HL-60 (cell line): Measurements from ENCODE around the gene DCPS.

Experiments
- DNase-seq, 2 experiments: peaks; one replicate each; pipeline ENCODE4 v3.0.0-alpha.2; 2010 to 2020; ENCODE audit warnings: low read depth in 1 of 2, low spot score in 1 of 2
- H3K27ac ChIP-seq: fragments of 250-450 bp; sonication (Bioruptor Pico); replicated peaks from 2 replicates; pipeline ENCODE4 v1.5.1; 2020; ENCODE audit warnings: mild to moderate bottlenecking, moderate library complexity
- H3K27me3 ChIP-seq: fragments of 250-450 bp; sonication (Bioruptor Pico); 2 replicates; pipeline ENCODE4 v1.5.1; 2021; ENCODE audit warnings: mild to moderate bottlenecking, moderate library complexity; ENCODE audit not compliant: insufficient read depth, poor library complexity, severe bottlenecking
- H3K4me3 ChIP-seq: replicated peaks from 2 replicates; pipeline ENCODE4 v1.5.1; 2011; ENCODE audit warnings: mild to moderate bottlenecking, control low read depth, low read length; ENCODE audit not compliant: insufficient read depth
- GABPA ChIP-seq: IDR thresholded peaks from 2 replicates; pipeline ENCODE4 v1.6.1; 2012; ENCODE audit warnings: low read depth
- POLR2AphosphoS5 ChIP-seq: IDR thresholded peaks from 2 replicates; pipeline ENCODE4 v1.6.1; 2012; ENCODE audit warnings: low read depth
- SPI1 ChIP-seq: IDR thresholded peaks from 2 replicates; pipeline ENCODE4 v1.6.1; 2012; ENCODE audit warnings: low read depth, mild to moderate bottlenecking, borderline replicate concordance
- TF ChIP-seq, protein P1 (sequence below): IDR thresholded peaks from 2 replicates; pipeline ENCODE4 v1.6.1; 2012; ENCODE audit warnings: low read depth; ENCODE audit not compliant: insufficient replicate concordance
- TF ChIP-seq, protein P2 (sequence below): IDR thresholded peaks from one replicate; pipeline ENCODE4 v1.5.1; 2011; ENCODE audit warnings: low read length, control low read depth, inconsistent platforms; ENCODE audit not compliant: insufficient read depth

Gene DCPS

DNA sequence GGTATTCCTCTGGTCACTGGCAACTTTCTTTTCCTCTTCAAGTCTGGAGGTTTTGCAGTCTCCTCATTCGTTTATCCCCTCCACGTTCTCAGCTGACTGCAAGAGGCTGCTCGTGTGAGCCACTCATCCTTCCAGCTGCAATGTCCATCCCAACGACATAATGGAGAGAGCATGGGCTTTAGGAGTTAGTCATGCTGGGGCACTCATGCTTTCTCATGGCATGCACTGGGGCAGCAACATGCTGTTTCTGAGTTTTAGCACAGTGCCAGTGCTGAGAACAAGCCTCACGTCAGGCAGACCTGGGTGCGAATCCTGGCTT lies 7.1 kb downstream of the DCPS start:
- TF ChIP-seq, protein P1, sequence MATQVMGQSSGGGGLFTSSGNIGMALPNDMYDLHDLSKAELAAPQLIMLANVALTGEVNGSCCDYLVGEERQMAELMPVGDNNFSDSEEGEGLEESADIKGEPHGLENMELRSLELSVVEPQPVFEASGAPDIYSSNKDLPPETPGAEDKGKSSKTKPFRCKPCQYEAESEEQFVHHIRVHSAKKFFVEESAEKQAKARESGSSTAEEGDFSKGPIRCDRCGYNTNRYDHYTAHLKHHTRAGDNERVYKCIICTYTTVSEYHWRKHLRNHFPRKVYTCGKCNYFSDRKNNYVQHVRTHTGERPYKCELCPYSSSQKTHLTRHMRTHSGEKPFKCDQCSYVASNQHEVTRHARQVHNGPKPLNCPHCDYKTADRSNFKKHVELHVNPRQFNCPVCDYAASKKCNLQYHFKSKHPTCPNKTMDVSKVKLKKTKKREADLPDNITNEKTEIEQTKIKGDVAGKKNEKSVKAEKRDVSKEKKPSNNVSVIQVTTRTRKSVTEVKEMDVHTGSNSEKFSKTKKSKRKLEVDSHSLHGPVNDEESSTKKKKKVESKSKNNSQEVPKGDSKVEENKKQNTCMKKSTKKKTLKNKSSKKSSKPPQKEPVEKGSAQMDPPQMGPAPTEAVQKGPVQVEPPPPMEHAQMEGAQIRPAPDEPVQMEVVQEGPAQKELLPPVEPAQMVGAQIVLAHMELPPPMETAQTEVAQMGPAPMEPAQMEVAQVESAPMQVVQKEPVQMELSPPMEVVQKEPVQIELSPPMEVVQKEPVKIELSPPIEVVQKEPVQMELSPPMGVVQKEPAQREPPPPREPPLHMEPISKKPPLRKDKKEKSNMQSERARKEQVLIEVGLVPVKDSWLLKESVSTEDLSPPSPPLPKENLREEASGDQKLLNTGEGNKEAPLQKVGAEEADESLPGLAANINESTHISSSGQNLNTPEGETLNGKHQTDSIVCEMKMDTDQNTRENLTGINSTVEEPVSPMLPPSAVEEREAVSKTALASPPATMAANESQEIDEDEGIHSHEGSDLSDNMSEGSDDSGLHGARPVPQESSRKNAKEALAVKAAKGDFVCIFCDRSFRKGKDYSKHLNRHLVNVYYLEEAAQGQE, result no peak
- TF ChIP-seq POLR2AphosphoS5, result no peak
- TF ChIP-seq, protein P2, sequence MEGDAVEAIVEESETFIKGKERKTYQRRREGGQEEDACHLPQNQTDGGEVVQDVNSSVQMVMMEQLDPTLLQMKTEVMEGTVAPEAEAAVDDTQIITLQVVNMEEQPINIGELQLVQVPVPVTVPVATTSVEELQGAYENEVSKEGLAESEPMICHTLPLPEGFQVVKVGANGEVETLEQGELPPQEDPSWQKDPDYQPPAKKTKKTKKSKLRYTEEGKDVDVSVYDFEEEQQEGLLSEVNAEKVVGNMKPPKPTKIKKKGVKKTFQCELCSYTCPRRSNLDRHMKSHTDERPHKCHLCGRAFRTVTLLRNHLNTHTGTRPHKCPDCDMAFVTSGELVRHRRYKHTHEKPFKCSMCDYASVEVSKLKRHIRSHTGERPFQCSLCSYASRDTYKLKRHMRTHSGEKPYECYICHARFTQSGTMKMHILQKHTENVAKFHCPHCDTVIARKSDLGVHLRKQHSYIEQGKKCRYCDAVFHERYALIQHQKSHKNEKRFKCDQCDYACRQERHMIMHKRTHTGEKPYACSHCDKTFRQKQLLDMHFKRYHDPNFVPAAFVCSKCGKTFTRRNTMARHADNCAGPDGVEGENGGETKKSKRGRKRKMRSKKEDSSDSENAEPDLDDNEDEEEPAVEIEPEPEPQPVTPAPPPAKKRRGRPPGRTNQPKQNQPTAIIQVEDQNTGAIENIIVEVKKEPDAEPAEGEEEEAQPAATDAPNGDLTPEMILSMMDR, result no peak
- TF ChIP-seq GABPA, result no peak
- TF ChIP-seq SPI1, result no peak
- H3K27me3 ChIP-seq, result no peaks in the 10 kb centered on the region
- no peak for DNase-seq
- H3K27ac ChIP-seq, result peak overlapping the region; percentile 81
- no peak overlapping the region for H3K4me3 ChIP-seq

DNA sequence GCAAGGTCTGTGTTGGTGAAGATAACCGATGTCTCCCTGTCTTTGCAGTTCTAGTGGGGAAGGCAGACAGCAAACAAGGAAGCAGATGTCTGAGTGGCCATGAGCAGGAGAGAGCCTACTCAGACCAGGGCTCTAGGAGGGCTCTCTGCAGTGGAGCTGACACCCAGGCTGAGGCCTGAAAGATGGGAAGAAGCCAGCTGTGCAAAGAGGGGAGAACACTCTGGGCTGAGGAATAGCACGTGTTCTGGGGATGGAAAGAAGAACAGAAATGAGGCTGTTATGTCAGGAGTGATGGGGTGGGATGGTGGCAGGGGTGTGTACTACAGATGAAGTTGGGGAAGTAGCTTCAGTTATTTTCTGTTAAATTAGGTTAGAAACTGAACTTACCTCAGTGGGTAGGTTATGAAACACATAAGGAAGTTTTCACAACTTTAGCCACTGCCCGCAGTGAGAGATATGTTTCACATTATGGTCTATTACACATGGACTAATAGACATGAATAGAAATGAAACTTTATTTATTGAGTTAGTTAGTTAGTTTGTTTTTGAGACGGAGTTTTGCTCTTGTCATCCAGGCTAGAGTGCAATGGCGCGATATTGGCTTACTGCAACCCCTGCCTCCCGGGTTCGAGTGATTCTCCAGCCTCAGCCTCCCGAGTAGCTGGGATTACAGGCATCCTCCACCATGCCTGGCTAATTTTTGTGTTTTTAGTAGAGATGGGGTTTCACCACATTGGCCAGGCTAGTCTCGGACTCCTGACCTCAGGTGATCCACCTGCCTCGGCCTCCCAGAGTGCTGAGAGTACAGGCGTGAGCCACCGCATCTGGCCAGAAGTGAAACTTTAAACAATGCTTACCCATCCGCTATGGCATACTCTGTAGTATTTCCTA lies 7.8 kb downstream of the DCPS start:
- peak; percentile 92 to 96 for DNase-seq
- TF ChIP-seq, protein P1, result peak; percentile 40
- no peak for TF ChIP-seq GABPA
- TF ChIP-seq, protein P2, result no peak
- peak; percentile 60 for TF ChIP-seq POLR2AphosphoS5
- peak; percentile 48; the same call in 1 of the 2 replicates for TF ChIP-seq SPI1
- Histone ChIP-seq H3K27ac (peak overlapping the region; percentile 81), H3K27me3 (no peaks in the 10 kb centered on the region), H3K4me3 (no peak overlapping the region)

DNA sequence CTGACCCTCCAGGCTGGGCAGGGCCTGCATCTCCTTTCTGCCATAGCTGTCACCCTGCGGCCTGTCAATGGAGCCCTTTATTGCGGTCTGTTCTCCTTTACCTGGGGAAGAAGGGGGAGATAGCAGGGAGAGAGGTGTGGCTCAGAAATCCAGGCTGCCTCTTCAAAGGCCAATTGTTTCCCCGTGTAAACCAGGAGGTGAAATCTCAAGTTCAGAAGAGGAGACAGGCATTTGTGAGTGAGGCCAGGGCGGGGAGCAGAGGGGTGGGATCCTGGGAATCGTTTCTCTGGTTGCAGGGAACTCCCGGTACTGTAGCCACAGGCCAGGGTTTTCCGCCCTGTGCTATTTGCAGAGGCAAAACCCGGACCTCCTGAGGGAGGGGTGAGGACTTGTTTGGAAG lies 9.1 kb downstream of the DCPS start:
- no peaks in the 10 kb centered on the region for H3K27me3 ChIP-seq
- no peak overlapping the region for H3K4me3 ChIP-seq
- TF ChIP-seq, protein P2, result no peak
- TF ChIP-seq SPI1 (no peak), GABPA (no peak), POLR2AphosphoS5 (no peak)
- TF ChIP-seq, protein P1, result no peak
- DNase-seq, result no peak
- peak overlapping the region; percentile 81 for H3K27ac ChIP-seq
